ENCODE measurements around the gene ATXN2. TPM values are rescaled to one million over a fixed set of nuclear protein-coding genes. Genes with fewer than 3 reads are reported as not detected.

The ATXN2 gene
- total RNA-seq, 1 donor from 2014 or later, result 71.0 TPM

DNA sequence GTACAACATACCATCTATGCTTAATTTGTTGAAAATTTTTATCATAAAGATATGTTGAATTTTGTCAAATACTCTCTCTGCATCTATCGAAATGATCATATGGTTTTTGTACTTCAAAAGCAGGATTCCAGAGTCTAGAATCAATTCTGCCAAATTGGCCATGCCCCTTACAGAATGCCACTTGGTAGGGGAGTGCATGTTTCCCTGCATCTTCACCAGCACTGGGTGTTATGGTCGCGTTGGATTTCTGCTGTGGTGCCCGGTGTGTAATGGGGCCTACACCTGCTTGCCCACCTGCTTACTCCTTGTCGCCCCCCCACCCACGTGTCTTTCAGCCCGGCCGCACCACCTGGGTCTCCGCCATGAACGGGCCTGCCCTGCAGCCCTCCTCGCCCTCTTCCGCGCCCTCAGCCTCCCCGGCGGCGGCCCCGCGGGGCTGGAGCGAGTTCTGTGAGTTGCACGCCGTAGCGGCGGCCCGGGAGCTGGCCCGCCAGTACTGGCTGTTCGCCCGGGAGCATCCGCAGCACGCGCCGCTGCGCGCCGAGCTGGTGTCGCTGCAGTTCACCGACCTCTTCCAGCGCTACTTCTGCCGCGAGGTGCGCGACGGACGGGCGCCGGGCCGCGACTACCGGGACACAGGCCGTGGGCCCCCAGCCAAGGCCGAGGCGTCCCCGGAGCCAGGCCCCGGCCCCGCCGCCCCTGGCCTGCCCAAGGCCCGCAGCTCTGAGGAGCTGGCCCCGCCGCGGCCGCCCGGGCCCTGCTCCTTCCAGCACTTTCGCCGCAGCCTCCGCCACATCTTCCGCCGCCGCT, 181.1 kb downstream of the ATXN2 start:
- no peaks in the 10 kb centered on the region for H3K9me3 Mint-ChIP-seq
- no peaks in the 10 kb centered on the region for H3K27me3 Mint-ChIP-seq (ENCODE audit: low read depth)
- no peak overlapping the region for H3K27ac Mint-ChIP-seq (ENCODE audit: unreplicated experiment)
- TF ChIP-seq, protein P1, sequence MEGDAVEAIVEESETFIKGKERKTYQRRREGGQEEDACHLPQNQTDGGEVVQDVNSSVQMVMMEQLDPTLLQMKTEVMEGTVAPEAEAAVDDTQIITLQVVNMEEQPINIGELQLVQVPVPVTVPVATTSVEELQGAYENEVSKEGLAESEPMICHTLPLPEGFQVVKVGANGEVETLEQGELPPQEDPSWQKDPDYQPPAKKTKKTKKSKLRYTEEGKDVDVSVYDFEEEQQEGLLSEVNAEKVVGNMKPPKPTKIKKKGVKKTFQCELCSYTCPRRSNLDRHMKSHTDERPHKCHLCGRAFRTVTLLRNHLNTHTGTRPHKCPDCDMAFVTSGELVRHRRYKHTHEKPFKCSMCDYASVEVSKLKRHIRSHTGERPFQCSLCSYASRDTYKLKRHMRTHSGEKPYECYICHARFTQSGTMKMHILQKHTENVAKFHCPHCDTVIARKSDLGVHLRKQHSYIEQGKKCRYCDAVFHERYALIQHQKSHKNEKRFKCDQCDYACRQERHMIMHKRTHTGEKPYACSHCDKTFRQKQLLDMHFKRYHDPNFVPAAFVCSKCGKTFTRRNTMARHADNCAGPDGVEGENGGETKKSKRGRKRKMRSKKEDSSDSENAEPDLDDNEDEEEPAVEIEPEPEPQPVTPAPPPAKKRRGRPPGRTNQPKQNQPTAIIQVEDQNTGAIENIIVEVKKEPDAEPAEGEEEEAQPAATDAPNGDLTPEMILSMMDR (conservative IDR thresholded peaks at IDR 0.05), result no peak
- no peak for DNase-seq (ENCODE audit: low read depth, low spot score)
- H3K4me1 Mint-ChIP-seq, result peaks cover 9% of the 10 kb centered on the region
- peaks cover 2% of the 10 kb centered on the region for H3K36me3 Mint-ChIP-seq (ENCODE audit: low read depth)
- no peak overlapping the region for H3K4me3 Mint-ChIP-seq

DNA sequence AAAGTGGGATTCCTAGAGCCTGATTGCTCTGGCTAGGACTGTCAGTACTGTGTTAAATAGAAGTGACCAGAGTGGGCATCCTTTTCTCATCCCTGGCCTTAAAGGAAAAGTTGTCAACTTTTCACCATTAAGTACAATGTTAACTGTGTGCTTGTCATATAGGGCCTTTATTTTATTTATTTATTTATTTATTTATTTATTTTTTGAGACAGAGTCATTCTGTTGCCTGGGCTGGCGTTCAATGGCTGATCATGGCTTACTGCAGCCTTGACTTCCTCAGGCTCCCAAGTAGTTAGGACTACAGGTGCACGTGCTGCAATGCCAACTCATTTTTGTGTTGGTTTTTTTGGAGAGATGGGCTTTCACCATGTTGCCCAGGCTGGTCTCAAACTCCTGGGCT, 181.8 kb downstream of the ATXN2 start:
- peaks cover 16% of the 10 kb centered on the region for H3K4me1 Mint-ChIP-seq

DNA sequence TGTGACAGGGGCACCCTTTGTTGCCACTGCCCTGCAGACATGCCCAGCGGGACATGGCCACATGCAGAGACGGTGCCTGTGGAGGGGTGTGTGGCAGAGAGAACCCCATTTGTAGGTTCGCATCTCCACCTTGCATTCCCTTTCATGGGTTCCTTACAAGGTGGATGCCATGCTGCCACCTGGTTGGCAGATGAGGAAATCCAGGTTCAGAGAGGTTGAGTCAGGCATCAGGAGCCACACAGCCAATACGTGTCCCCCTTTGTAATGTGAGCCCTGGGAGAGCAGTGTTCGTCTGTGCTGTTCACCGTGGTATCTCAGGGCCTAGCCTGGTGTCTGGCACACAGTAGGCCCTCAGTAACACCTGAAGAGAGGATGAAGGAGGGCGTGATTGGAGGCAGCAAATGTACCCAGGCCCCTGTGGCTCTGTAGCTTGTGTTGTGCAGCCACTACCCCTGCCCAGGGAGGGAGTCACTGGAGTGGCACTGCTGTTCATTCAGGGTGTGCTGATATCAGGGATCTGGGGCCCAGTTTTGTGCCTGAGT, 184.3 kb downstream of the ATXN2 start:
- Mint-ChIP-seq H3K27ac (ENCODE audit: unreplicated experiment) (no peak overlapping the region), H3K4me1 (peaks cover 28% of the 10 kb centered on the region), H3K9me3 (no peaks in the 10 kb centered on the region), H3K4me3 (no peak overlapping the region), H3K36me3 (ENCODE audit: low read depth) (peaks cover 2% of the 10 kb centered on the region), H3K27me3 (ENCODE audit: low read depth) (no peaks in the 10 kb centered on the region)
- no peak for DNase-seq (ENCODE audit: low read depth, low spot score)
- TF ChIP-seq, protein P1 (conservative IDR thresholded peaks at IDR 0.05), result no peak

More for the DNA sequence above, 181.8 kb downstream of the ATXN2 start:
- no peaks in the 10 kb centered on the region for H3K27me3 Mint-ChIP-seq (ENCODE audit: low read depth)
- H3K9me3 Mint-ChIP-seq, result no peaks in the 10 kb centered on the region
- TF ChIP-seq, protein P1 (conservative IDR thresholded peaks at IDR 0.05), result no peak
- no peak for DNase-seq (ENCODE audit: low read depth, low spot score)
- H3K27ac Mint-ChIP-seq (ENCODE audit: unreplicated experiment), result peak overlapping the region; percentile 16
- no peak overlapping the region for H3K4me3 Mint-ChIP-seq
- H3K36me3 Mint-ChIP-seq (ENCODE audit: low read depth), result peaks cover 2% of the 10 kb centered on the region

DNA sequence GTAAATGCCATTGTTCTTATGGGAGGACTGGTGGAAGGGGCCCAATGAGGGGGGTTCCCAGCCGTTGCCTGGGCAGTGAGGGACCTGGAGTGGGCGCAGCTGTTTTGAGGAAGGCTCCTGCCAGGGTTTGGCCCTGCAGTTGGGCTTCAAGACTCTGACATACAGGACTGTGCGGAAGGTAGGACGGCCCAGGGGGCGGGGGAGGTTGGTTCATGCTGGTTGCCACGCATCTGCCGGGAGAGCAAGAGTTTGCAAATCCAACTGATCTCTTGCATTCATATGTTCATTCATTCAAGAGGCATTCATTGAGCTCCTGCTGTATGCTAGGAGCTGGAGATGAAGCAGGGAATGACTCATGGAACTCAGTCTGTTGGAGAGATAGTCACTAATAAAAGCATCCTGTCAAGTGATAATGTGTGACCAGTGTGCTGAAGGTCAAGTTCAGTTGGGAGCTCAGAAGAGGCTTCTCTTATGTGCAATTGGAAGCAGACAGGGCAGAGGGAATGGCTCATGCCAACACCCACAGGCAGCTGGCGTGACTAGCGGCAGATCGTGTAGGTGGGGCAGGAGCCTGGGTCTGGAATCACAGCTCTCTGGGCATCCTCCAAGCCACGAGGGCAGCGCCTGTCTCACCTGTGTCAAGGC, 185.6 kb downstream of the ATXN2 start:
- DNase-seq (ENCODE audit: low read depth, low spot score), result no peak
- H3K36me3 Mint-ChIP-seq (ENCODE audit: low read depth), result peaks cover 2% of the 10 kb centered on the region
- H3K27ac Mint-ChIP-seq (ENCODE audit: unreplicated experiment), result peak overlapping the region; percentile 74
- TF ChIP-seq, protein P1 (conservative IDR thresholded peaks at IDR 0.05), result no peak
- H3K4me1 Mint-ChIP-seq, result peaks cover 34% of the 10 kb centered on the region
- no peaks in the 10 kb centered on the region for H3K27me3 Mint-ChIP-seq (ENCODE audit: low read depth)
- H3K9me3 Mint-ChIP-seq, result no peaks in the 10 kb centered on the region
- H3K4me3 Mint-ChIP-seq, result peak overlapping the region; percentile 3

DNA sequence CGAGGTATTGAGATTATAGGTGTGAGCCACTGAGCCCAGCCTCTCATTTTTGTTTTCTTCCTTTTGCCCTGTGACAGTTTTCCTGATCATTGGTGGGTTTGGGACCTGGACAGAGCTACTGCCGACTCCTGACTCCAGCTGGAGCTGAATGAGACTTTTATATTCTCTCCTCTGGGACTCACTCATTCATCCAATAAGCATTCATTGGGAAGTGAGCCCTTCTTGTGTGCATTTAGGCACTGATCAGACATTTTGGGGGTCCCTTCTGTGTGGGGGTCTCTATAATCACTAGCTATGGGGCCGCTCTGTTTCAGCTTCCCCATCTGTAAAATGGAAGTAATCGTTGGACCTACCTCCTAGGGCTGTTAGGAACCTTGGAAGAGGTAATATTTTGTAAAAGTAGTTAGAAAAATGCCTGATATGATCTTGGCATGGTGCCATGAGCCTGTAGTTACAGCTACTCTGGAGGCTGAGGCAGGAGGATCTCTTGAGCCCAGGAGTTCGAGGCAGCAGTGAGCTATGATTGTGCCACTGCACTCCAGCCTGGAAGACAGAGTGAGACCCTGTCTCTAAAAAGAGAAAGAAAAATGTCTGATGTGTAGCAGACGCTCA, 186.2 kb downstream of the ATXN2 start:
- H3K27ac Mint-ChIP-seq (ENCODE audit: unreplicated experiment), result peak overlapping the region; percentile 31
- H3K36me3 Mint-ChIP-seq (ENCODE audit: low read depth), result peaks cover 2% of the 10 kb centered on the region
- DNase-seq (ENCODE audit: low read depth, low spot score), result no peak
- no peaks in the 10 kb centered on the region for H3K9me3 Mint-ChIP-seq
- H3K27me3 Mint-ChIP-seq (ENCODE audit: low read depth), result no peaks in the 10 kb centered on the region
- TF ChIP-seq, protein P1 (conservative IDR thresholded peaks at IDR 0.05), result no peak
- peaks cover 38% of the 10 kb centered on the region for H3K4me1 Mint-ChIP-seq
- H3K4me3 Mint-ChIP-seq, result peak overlapping the region; percentile 81

Measured in neural crest cell (in vitro differentiated cells).